GM10266 (cell line): ENCODE measurements around the gene THRA.
A peak's percentile ranks its signal among the peaks of the same experiment; 100 is the strongest.

Experiments
- DNase-seq: peaks from one replicate; pipeline ENCODE4 v3.0.0; 2012; ENCODE audit errors: extremely low spot score
- CTCF ChIP-seq: IDR thresholded peaks from 2 replicates; pipeline ENCODE4 v1.5.1; 2012; ENCODE audit warnings: mild to moderate bottlenecking, low read depth; ENCODE audit not compliant: control insufficient read depth, insufficient read depth; ENCODE audit errors: missing control alignments

THRA gene

DNA sequence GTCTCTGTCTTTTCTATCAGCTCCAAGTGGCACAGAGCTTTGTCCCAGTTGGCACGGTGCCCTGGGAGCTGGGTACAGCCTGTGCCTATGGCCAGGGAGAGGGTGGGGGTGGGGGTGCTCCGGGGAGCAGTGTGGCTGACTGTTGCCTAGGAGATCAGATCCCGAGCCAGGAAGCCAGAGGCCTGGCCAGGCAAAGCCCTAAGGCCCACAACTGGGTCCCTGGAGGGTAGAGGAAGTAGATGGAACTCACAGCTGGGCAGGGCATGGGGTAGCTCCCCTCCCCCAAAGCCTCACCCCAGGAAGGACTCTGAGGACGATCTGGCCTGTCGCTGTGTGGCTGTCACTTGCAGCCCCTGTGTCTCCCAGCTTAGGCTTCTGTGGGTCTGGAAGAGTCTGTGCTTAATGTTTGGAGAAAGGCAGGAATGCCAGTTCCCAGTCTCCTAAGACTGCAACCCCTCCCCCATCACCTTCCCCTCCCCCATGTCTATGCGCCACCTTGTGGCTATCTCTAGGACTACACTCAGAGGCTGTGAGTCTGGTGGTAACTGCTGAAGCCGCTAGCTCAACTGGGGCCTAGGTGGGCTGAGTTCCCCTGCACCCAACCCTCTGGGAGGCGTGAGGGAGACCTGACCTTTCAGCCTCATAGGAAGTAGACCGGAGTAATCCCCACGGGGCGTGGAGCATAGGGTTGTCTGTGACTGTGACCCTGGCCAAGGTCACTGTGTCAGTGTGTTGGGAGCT, 12.6 kb downstream of the THRA start:
- peak; percentile 87 for TF ChIP-seq CTCF
- peak; percentile 75 for DNase-seq

GRCh38 chr17:40075942-40076498, 13.3 kb downstream of the THRA start:
- no peak for TF ChIP-seq CTCF
- no peak for DNase-seq

DNA sequence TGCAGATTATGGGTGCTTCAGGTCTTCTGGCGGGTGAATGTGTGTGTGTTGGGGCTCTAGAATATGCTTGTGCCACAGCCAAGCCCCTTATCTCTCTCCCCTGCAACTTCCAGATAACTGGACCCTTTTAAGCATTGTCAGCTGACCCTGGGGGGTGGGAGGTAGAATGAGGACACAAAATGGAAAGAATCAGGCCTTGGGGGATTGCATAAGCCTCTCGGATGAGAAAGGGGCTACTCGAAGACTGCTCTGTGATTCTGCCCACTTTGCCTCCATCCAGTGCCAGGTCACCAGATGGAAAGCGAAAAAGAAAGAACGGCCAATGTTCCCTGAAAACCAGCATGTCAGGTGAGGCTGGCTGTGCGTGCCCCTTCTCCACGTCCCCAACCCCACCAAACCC, 13.8 kb downstream of the THRA start:
- TF ChIP-seq CTCF = no peak
- DNase-seq = no peak

GRCh38 chr17:40079545-40079944, 16.8 kb downstream of the THRA start:
- no peak for DNase-seq
- no peak for TF ChIP-seq CTCF

GRCh38 chr17:40084477-40084876, 21.7 kb downstream of the THRA start:
- no peak for TF ChIP-seq CTCF
- no peak for DNase-seq

DNA sequence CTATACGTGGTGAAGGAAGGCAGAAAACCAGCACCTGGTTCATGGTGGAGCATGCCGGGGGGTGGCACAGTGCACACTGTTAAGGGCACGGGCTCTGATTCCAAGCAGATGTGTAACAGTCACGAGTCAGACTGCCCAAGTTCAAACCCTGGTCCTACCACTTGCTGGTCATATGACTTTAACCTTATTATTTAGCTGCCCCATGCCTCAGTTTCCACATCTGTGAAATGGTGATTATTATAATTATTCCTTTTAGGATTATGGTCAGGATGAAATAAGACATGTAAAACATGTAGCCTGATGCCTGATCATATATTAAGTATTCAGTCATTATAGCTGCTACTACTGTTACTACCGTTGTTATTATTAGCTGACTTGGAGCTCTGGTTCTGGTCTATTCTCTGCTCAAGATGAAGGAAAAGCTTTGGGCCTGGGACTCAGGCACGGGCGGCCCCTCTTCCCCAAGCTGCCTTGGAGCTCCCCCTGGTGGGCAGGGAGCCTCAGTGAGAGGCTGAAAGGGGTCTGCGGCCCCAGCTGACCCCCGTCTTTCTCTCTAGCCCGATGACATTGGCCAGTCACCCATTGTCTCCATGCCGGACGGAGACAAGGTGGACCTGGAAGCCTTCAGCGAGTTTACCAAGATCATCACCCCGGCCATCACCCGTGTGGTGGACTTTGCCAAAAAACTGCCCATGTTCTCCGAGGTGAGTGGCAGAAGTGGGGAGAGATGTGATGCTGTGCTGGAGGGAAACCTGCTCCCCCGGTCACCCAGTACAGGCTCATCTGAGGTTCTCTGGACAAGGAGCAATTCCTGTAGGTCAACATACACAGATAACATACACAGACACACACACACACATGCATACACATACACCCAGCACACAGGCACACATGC, 23.6 kb downstream of the THRA start:
- peak; percentile 77 for DNase-seq
- TF ChIP-seq CTCF = peak; percentile 75

GRCh38 chr17:40087049-40087794, 24.5 kb downstream of the THRA start:
- no peak for TF ChIP-seq CTCF

More at GRCh38 chr17:40087049-40087794, 24.5 kb downstream of the THRA start:
- no peak for DNase-seq
